GM18499 (cell line): ENCODE measurements around the gene CLRN3.

Experiments used
- ATAC-seq: cut with Tn5 transposase; IDR thresholded peaks from one replicate; pipeline ENCODE4 v1.9.1; 2021; ENCODE audit warnings: moderate number of reproducible peaks; ENCODE audit not compliant: insufficient read depth, unreplicated experiment

The CLRN3 gene

DNA sequence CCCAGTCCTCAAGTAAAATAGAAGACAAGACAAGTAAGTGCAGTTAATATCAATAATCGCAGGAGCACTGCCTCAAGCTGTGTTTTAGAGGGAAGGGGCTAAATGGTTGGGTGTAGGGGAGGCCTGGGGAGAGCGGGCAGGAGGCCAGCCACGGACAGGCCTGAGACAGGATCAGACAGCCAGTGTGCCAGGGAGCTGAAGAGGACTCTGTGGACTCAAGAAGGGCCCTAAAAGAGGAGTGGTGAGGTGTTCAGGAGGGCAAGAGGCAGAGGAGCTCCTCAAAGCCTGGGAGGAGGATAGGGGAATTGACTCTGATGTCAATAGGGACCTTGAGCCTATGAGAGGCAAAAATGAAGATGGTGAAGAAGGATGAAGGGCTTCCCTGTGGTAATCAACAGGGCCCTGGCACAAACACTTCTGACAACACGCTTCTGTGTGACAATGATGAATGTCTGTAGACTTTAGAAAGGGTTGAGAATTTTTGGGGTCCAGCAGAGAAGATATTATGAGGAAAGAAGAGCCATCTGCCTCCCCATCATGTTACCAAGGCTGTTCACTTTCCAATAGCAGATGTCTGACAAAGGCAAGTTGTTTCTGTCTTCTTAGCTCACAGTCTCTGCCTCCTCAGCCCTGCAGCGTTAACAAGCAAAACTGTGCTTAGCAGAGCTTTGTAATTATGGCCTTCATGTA lies 11.7 kb upstream of the CLRN3 start:
- ATAC-seq, result no peak

DNA sequence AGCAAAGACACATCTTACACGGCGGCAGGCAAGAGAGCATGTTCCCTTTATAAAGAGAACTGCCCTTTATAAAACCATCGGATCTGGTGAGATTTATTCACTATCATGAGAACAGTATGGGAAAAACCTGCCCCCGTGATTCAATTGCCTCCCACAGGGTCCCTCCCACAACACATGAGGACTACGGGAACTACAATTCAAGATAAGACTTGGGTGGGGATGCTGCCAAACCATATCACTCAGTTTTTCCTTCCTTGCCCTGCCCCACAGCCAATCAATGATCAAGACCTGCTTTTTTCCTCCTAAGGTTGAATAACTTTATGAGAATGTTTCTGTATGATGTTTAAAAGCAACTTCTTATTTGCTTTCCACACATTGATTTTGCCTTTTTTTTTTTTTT lies 11.0 kb upstream of the CLRN3 start:
- ATAC-seq, result no peak

DNA sequence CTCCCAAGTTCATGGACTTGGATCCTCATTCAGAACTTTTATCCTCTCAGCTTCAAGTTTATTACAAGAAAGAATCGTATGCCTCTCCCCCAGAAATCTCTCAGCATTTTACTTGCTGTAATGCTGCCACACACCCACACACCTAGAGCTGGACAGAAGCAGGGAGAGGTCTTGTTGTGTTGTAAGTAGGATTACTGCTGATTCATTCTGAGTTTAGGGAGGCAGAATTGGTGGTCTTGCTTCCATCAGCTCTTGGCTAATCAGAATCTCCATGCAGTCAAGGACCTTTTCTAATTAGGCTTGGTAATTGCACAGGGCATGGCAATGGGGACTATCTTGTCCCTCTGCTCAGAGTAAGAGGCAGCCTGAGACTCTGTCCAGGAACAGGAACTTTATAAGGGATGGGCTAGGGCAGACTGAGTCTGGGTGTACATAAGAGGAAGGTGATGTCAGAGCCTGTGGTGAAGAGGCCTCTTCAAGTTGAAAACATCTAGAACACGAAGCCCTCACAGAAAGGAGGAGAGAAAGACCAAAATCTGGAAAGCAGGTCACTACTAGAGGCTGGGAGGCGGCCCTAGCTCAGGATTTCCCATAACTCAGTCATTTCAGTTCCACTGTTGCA lies 7.1 kb upstream of the CLRN3 start:
- ATAC-seq, result no peak

DNA sequence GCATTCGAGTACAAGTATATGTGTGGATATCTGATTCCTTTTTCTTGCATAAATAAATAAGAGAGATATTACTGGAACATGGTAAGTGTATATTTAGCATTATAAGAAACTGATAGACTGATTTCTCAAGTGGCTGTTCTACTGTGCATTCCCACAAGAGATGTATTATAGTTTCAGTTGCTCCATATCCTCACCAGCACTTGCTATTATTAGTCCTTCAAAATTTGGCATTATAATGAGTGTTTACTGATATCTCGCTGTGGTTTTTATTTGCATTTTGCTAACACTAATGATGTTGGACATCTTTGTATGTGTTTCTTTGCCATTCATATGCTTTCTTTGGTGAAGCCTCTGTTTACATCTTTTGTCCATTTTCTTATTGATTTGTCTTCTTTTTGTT lies 4.4 kb upstream of the CLRN3 start:
- ATAC-seq, result no peak

DNA sequence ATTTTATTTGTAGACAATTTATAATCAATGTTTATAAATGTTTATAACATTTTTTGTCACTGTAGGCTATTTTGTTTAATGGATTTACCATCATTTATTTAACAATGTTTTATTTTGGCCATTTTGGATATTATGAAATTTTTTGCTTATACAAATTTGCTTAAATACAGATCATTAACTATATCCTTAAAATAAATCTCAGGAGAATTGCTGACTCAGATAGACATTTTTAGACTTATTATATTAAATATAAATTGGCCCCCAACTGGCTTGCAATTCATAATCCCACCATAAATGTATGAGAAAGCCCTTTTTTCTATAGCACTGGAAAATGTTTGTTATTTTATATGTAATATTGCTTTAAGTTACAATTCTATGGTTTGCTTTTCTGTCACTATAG lies 3.8 kb upstream of the CLRN3 start:
- no peak for ATAC-seq

DNA sequence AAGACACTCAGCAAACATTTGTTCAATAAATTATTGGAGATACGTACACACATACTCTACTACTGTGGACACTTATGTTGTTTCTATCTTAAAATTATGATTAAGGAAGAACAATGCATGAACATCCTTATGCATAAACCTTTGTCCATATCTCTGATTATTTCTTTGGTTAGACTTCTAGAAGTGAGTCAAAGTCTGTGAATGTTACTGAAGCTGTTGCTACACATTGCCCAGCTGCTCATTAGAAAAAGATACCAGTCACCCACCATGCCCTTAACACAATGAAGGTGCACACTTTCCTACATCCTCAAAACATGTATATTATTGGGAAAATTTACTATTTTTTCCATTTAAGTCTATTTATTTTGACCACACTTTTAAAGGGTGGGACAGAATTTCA lies 1.4 kb upstream of the CLRN3 start:
- ATAC-seq, result no peak

DNA sequence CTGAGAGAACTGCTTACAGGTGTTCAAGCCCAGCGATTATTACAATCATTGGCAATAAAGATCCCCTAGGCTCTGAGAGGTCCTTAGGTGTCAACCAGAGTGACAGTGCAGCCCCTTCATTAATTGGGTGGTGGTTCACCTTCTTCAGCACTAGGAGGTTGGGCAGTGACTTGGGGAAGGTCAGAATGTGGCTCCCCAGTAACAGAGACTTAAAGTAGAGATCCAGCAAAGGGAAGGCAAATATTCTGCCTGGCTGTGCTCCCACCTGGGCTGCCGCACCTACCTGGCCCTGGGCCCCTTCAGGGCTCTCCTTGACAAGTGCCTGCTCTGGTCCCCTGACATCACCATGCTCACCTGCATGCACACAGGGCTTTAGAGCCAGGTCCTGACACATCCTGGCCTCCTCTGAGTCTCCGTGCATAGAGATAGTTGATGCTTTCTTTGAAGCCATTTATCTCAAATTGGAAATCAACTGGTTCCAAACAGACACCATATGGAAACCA lies 1.9 kb downstream of the CLRN3 start:
- no peak for ATAC-seq

DNA sequence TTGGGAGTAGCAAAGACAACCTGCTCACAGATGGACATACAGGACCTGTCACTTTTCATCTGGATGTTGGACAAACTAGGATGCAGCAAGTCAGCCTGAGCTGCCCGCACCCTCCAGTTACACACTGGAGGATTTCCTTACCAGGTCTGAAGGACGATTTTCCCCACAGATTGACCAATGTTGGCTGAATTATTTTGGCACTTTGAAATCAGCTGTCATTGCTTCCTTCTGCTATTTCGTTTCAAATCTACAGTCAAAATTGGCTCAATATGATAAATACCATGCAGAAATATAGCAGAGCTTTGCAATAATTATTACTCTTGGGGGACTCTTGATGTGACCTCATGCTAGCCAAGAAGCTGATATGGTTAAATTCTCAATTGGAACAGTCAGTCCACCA lies 2.5 kb downstream of the CLRN3 start:
- ATAC-seq, result no peak

DNA sequence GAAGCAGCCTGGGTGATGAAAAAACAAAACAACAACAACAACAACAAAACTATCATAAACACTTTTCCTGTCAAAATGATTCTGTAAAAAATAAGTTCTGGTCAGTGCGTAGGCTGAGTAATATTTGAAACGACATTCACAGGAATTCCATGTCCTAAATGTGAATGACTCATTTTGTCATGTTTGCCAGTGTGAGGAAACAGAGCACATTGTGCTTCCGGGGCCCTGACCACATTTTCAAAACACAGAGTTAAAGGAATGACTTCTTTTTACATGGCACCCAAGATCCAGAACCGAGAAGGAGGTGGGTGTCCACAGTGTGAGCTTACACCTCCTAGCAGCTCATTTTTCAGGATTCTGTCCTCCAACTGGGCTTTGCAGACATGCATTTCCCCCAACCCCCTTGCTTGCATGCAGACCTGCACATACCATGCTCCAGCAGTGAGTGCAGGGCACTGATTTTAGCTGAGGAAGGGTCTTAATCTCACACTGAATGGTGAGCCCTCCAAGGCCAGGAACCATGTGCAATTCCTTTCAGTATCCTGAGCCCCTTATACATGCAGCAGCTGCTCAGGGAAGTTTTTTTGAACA lies 3.0 kb downstream of the CLRN3 start:
- ATAC-seq, result no peak

DNA sequence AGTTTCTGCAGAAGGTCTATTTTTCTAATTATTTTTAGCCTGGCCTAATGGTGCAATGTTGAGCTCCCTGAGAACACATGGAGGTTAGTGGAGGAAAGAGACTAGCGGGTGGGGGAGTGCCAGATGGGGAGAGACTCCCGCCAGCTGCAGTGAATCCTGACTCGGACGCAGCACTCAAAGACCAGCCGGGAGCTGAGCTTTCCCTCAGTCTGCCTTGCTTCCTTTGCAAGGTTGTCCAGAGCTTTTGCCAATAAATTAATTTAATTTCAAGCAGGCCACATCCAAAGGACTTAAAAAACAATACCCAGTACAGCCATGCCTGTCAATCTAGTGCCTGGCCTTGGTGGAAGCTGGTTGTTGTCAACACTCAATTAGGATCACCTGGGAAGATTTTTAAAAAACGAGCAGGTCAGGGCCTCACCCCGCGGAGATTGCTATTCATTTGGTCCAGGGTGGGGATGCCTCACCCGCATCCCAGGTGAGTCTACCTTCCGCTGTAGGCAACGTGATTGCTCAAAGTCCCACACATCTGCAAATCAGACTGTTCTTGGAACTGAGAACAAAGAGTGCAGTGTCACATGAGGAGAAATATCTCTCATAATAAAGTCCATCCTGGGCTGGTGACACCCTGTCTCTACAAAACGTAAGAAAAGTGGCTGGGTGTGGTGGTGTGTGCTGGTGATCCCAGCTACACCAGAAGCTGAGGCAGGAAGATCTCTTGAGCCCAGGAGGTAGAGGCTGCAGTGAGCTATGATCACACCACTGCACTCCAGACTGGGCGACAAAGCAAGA lies 4.0 kb downstream of the CLRN3 start:
- ATAC-seq, result no peak

DNA sequence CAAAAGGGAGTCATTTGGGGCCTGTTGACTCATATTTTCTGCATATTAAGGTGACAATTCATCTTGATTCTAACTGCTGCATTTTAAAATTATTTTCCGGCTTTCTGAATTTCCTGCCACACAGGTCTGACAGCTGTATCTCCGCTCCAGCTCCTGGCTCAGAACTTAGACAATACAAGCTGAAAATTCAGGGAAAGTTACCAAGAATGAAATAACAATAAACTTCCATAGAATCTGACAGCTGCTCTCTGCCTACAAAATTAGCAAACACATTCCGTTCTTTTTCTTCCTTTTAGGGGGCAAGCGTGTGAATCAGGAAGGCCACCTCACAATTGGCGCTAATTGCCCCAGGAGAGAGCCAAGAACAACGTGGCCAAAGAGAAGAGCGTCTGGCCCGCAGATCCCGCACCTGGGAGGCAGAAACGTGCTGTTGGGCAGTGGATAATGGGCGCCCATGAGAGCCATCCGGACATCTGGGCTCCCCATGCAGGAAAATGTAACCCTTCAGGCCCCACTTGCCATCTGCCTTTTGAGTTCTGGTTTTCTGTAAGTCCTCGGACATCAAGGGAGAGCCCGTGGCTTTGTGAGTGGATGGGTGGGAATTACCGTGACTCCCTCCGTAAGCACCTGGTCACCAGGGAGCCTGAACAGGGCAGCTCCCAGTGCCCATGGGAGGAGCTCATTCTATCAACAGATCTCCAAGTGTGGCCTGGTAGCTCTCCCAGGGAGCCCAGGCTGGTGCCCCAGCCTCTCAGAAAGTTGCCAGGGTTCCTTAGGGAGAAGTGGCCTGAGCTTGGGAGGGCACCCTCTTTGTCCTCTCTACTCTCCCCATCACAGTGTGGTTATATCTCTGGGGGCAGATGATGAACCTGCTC lies 5.0 kb downstream of the CLRN3 start:
- ATAC-seq, result no peak

DNA sequence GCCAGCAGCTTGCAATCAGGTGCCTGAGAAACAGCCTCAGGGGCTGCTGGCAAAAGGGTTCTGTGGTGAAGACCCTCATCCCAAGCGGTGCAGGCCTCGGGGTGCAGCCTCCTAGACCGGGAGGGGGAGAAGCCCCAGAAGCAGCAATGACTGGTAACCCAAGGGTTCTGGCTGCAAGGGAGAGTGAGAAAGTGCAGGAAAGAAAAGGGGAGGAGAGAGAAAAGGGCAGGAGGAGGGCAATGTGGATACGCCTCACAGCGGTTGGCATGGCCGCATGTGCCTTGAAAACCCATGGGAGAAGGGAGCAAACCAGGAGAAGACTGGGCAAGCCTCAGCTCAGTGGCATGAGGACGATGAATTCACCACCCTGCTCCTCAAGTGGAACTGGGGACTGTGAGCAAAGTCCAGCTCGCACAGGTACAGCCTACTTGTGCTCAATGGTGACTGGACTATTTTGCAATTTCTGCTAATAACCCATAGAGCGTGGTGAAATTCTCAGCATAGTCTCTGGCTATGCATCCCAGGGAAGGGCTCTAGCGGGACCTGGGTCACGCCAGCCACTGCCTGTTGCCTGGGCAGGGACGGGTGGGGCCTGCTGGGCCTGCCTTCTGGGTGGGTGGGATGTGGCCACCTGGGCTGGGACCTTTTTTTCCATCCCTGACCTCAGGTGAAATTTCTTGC lies 6.2 kb downstream of the CLRN3 start:
- no peak for ATAC-seq

DNA sequence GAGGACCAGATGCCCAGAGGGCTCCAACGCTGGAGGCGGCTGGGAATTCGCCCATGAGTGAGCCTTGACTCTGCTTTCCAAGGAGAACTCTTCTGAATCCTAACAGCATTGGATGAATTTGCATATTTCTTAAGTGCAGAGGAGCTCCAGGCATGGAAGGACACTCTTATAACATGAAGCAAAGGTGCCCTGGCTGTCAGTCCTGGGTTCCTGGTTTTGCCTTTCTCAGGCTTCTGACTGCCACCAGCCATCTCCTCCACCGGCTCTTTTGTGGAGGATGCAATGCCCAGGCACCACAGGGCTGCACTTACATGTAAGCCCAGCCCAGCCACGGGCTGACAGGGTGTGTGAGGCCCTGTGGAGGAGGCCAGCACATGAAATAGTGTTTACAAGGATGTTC lies 8.2 kb downstream of the CLRN3 start:
- no peak for ATAC-seq

DNA sequence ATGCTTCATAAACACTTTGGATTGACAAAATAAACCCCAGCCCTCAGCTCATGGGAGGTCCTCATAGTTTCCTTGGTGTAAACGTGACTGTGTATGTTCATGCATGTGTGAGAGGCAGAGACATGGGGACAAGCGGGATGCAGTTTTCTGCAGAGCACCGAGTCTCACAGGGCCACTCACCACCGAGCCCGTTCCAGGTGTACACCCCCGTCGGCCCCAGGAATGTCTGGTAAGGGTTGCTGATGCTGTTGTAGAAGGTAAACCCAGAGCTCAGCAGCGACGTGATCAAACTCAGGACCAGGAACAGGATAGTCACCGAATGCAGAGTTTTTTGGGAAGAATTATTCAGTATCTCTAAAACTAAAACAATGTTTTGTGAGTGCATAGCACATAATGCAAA lies 9.2 kb downstream of the CLRN3 start:
- no peak for ATAC-seq

DNA sequence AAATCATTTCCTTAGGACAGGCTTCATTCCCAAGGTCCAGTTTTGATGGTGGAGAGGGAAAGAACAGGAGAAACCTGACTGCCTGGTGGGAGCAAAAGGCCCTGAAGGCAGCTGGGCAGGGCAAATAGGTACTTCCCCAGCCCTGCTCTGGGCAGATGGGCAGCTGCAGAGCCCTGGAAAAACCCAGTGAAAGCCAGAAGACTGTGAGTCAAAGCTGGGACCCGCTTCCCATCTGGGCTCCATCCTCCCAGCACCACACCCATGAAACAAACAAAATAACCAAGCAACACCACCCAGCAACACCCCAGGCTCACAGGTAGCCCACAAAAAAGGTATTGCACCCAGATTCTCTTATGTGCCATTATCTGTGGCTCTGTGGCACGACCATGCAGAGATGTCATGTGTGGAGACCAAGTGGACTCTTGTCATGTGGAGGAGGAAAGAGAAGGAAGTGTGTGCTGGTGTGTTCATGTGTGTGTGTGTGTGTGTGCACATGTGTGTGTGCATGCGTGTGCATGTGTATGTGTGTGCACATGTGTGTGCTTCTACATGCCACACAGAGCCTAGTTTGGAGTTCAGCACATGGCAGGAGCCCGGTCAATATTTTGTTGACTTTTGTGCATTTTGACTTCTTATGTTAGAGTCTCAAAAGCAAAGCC lies 9.8 kb downstream of the CLRN3 start:
- ATAC-seq, result no peak

DNA sequence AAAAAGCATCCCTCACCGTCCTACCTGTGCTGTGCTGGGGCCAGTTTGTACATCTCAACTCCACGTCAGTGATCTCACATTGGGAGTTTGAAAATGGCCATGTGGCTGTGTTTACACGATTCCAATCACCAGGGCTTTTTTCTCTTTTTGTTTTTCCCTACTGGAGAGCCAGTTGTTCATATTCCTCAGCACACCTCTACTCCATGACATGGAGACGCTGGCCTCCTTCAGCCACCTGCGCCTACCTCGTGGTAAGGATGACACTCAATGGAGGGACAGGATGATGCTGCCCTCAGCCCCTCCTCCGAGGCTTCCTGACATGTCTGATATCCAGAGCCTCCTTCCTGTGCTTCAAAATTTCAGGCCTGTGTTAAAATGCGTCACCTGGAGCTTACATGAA lies 10.3 kb downstream of the CLRN3 start:
- no peak for ATAC-seq

DNA sequence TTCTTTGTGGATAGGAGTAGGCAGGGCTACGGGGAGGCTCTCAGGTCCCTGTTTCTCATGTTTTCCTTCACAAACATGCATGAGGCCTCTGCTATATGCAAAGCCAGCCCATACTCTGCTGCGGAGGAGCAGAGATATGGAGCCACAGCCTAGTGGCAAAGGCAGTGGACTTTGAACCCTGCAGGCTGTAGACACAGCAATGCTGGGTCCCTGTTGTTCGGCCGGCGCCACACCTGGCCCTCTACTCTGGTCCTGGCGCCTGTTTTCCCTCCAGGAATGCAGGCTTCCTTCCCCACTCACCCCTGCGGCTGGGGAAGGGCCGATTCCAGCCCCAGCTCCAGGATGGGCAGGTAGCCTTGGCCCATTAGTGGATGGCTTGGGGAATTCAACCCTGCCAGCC lies 11.5 kb downstream of the CLRN3 start:
- ATAC-seq, result no peak

DNA sequence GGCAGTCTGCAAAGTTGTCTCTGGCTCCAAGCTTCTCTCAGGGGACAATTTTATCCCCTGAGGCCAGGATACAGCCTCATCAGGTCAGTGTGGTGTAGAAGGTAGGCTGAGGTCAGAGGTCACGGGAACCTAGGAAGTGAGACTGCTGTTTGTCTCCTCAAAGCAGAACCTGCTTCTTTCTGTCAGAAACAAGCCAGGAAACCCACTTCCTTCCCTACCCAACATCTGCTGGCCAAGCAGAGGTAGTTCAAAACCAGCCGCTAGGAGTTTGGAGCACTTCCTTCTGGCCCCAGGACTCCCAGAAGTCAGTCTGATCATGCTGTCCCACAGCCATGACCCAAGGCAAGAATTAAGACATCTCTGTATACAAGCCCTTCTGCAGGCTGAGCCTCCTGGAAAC lies 12.2 kb downstream of the CLRN3 start:
- ATAC-seq, result no peak

DNA sequence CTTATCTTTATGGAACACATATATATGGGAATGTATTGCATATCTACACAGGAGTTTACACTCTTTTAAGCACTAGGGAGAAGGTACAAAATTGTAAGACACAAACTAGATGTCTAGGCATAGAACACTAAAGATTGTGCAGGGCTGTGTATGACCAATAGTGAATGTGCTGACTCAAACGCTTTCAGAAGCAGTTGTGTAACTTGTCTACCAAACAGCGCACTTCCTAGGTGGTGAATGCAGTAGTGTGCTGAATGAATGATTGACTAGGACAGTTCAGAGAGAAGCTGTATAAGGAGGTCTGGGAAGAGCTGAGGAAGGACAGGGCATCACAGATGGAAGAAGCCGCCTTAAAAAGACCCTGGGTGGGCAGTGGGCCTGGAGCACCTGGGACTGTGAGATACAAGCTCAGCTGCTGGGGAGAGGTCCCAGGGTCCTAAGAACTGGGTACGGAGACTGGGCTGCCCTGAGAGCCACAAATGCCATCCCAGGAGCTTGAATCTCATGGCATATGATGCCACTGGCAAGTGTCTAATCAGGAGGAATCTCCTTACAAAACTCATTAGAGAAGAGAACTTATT lies 14.2 kb downstream of the CLRN3 start:
- ATAC-seq, result no peak
